HTR-8/SVneo (cell line): ENCODE data around the gene LVRN.

Experiments
- DNase-seq: peaks from one replicate; pipeline ENCODE4 v3.0.0; 2011; ENCODE audit warnings: low spot score, mixed read lengths; ENCODE audit not compliant: insufficient read length
- FAIRE-seq: peaks from 2 replicates; lab custom pipeline; 2011; peaks lifted over from hg19 to GRCh38; lab: Jason Lieb, UNC

LVRN gene

GRCh38 chr5:115956957-115957356 lies 5.3 kb upstream of the LVRN start:
- FAIRE-seq (no peak), DNase-seq (no peak)

DNA sequence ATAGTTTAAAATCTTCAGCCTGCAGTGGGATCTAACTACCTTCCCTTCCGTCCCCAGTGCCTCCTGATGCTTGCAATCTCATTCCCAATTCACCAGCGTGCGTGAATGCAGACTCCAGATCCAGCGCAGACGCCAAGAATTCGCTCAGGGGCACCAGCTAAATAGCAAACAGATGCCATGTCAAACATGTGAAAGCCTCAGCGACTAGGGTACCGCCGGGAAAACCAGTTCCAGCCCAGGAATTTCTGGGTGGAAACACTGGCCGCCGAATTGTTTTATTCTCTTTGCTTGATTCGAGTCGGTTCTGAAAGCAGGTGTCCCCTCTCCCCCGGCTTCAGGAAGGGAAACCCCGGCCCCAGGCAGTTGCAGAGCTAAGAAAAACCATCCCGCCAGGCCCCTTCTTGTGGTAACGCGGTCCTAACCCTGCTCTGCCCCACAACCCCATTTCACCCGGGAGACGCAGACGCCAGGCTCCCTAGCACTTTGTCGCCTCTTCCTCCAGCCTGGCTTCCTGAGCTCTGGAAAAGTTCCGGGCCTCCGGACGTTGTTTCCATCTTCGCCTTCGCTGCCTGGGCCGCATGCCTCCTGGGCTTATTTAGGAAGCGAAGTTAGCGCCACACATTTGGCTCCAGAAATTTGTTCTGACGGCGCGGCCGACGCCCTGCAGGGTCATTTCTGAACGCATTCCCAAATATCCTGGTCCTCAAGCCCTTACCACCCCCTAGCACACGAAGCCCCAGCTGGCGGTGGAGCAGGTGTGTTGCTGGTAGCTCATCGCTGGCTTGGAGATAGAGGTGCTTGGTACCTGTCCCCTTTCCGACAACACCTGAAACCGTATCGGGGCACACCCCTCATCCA lies 665 bp upstream of the LVRN start:
- no peak for DNase-seq
- no peak for FAIRE-seq

DNA sequence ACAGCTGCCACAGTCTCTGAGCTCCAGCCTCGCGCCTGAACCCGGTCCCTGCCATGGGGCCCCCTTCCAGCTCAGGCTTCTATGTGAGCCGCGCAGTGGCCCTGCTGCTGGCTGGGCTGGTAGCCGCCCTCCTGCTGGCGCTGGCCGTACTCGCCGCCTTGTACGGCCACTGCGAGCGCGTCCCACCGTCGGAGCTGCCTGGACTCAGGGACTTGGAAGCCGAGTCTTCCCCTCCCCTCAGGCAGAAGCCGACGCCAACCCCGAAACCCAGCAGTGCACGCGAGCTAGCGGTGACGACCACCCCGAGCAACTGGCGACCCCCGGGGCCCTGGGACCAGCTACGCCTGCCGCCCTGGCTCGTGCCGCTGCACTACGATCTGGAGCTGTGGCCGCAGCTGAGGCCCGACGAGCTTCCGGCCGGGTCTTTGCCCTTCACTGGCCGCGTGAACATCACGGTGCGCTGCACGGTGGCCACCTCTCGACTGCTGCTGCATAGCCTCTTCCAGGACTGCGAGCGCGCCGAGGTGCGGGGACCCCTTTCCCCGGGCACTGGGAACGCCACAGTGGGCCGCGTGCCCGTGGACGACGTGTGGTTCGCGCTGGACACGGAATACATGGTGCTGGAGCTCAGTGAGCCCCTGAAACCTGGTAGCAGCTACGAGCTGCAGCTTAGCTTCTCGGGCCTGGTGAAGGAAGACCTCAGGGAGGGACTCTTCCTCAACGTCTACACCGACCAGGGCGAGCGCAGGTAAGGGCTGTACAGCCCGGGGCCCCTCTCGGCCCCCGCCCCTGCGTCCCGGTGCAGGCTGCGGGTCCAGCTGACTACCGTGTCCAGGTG lies 509 bp downstream of the LVRN start:
- no peak for FAIRE-seq
- DNase-seq, result no peak

- DNase-seq (no peak), FAIRE-seq (no peak)
These were observed 1.3 kb downstream of the LVRN start for GRCh38 chr5:115963566-115963965.

GRCh38 chr5:115968770-115969169 lies 6.5 kb downstream of the LVRN start:
- no peak for FAIRE-seq
- no peak for DNase-seq

DNA sequence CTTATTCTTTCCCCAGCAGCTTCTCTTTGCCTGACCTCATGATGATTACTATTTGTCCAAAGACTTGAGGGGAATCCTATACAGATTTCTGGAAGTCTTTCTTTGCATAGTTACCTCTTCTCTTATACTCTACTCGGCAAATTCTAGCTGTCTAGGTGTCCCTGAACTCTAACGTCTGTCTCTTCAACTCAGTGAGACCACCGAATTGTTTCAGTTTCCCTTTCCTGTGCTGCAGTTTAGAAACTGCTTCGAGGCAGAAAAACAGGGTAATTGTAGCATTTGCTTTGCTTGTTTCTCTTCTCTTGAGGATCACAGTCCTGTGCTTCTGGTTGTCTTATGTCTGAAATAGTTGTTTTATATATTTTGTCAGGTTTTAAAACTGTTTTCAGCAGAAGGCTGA lies 14.8 kb downstream of the LVRN start:
- DNase-seq (no peak), FAIRE-seq (no peak)

DNA sequence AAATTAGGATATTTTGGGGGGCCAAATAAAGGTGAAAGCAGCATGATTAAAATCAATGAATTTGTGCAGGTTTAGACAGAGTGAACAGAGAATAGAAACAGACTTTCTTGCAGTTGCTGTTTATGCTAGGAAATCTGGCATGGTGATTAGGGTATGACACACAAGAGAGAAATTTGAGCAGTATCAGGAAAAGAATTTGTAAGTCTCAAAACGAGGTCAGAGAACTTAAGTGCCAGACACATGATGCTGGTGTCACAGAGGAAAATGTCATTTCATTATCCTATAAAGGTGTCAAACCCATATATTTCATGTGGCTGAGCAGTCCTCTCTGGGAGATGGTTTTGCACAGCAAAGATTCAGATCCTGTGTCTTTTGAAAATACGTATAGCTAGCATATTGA lies 15.7 kb downstream of the LVRN start:
- FAIRE-seq (no peak), DNase-seq (peak; percentile 45)

DNA sequence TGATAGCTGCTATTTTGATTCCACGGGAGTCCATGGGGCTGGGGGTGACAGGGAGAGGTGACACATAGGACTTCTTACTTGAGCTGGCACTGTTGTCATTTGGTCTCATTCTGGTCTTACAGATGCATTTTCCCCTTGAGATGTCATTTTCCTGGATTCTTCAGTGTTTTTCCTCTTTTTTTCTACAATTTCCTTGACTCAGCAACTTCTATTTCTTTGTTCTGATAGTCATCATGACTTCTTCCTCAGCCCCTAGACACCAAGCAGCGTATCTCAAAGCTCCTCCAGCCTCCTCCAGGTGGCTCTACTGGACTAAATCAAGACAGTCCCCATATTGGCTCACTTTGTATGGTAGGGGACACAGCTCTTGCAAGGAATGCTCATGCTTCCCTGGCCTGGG lies 16.5 kb downstream of the LVRN start:
- DNase-seq (no peak), FAIRE-seq (no peak)

GRCh38 chr5:115979201-115980041 lies 17.1 kb downstream of the LVRN start:
- FAIRE-seq (no peak), DNase-seq (no peak)

- FAIRE-seq, result no peak
- no peak for DNase-seq
These were observed 21.2 kb downstream of the LVRN start for GRCh38 chr5:115983519-115983918.

DNA sequence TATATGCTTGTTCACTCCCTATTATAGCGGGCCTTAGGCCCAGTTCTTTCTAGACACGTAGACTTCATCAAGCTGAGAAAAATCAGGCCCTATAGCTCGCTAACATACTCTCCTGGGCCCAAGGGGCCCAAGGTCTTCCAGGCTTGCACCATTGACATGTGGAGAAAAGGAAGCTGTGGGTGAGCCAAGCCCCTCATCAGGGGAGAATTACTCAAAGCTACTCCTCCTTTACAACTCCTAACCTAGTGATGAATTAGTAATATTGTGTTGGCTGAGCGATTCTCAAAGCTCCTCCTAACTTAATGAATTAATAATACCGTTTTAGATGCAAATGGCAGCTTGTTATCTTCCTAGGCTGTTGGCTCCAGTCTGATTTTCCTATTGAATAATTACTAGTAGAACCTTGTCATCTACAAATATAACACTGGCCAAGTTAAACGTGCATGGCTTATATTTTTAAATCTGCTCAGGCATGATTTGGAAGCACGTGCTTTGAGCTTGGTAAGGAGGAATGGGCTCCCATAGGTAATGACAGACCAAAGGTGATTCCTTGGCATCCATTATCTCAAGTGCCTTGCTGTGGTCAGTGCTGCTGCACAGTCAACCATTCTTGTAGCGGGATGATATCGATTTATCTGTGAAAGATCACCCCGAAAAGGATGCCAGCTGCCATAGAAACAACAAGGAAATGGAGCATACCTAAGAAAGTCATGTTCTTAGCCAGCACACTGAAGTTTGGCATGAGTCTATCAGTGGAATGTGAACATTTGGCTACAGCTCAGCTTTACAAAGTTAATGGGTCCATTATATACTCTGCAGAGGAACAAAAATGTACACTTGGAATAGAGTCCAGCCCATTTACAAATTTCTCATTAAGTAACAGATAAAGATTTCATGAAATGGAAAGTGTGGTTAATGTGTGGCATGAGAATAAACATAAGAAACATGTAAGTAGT lies 23.8 kb downstream of the LVRN start:
- no peak for DNase-seq
- FAIRE-seq, result no peak

DNA sequence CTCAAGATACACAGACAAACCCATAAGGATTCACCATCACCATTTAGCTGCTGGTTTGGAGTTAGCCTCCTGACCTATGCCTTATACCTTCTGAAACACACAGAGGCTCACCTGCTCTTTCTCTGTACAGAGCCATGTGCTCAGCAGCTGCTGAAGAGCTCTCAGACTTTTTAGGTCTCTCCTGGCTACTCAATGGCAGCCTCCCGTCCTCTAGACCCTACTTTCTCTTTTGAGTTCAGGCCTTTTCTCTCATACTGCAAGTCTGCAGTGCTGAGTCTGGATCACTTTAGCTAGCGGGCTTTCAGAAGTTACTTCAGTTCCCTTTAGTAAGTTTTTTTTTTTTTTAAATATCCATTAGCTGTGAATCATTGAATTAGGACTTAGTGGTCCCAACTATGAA lies 25.7 kb downstream of the LVRN start:
- FAIRE-seq (no peak), DNase-seq (no peak)

DNA sequence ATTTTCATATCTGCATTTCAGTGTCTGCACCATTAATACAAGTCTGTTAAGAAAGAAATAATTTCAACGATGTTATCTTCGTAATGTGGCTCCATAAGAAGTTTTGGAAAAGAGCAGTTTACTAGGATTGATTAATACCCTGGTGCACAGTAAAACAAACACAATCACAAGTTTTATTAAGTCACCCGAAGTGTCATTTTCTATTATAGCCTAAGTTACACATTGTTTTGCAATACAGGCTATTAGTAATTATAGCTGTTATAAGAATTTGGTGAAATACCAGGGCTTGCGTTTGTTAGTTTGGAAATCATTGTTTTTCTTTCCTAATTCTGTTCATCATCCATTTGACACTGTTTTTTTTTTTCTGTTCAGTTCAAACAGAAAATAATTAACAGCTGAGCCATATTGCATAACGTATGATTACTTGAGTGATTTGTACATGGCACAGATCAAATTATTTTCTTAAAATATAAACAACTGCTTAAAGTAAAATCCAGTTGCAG lies 30.6 kb downstream of the LVRN start:
- DNase-seq, result no peak
- FAIRE-seq, result no peak

GRCh38 chr5:115995351-115995750 lies 33.1 kb downstream of the LVRN start:
- no peak for FAIRE-seq
- no peak for DNase-seq

DNA sequence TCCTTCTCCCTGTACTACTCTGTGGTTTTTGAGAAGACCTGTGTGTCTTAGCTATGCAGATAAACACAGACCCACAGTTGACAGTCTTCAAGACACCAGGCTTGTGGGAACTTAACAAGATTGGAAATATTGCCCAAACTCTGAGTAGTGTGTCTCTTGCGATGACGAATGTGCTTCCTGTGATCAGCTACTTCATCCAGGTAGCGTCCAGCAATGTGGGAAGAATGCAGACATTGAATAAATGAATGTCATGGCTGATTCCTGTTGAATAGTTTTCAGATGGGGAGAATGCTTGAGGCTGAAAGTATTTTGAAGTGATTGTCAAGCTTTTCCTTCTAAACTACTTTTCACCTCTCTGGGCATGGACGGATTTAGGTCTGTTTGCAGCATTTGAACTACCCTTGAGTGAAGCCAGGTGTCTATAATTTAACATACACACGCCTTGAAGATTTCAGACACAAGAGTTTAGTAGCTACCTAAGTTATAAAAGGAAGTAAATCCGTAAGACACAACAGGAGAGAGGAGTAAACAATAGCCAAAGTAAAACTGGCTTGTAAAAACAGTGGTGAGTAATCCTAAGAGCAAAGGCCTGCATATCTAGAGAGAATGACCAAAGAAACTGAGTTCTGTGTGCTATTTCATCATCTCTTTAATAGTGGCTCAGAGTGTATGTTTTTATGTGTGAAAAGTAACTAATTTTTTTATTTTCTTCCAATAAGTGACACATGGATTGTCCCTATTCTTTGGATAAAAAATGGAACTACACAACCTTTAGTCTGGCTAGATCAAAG lies 40.0 kb downstream of the LVRN start:
- FAIRE-seq, result peak; percentile 28
- no peak for DNase-seq

DNA sequence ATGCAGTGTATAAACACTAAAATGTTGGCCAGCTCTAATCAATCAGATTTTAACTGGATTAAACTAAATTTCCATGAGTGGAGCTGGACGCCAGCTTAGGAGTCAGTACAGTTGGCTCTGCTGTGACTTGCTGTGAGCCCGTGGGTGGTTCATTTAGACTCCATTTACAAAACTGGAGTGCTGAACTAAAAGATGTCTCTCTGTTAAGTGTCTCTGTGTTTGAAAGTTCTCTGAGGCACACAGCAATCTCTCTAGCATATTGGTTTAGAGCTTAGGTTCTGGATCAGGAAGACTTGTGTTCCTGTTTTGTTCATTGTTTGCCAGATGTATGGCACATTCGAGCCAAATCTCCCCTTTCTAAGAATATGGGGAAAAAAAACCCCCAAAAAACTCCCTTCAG lies 42.0 kb downstream of the LVRN start:
- DNase-seq, result no peak
- no peak for FAIRE-seq

- no peak for DNase-seq
- FAIRE-seq, result no peak
These were observed 47.5 kb downstream of the LVRN start for GRCh38 chr5:116009806-116010205.

GRCh38 chr5:116011046-116011445 lies 48.8 kb downstream of the LVRN start:
- FAIRE-seq (no peak), DNase-seq (no peak)
